Measurements from ENCODE around the gene SORCS1.

GRCh38 chr10:107126512-107127065, 37.9 kb downstream of the SORCS1 start:
- TF ChIP-seq, protein P1, sequence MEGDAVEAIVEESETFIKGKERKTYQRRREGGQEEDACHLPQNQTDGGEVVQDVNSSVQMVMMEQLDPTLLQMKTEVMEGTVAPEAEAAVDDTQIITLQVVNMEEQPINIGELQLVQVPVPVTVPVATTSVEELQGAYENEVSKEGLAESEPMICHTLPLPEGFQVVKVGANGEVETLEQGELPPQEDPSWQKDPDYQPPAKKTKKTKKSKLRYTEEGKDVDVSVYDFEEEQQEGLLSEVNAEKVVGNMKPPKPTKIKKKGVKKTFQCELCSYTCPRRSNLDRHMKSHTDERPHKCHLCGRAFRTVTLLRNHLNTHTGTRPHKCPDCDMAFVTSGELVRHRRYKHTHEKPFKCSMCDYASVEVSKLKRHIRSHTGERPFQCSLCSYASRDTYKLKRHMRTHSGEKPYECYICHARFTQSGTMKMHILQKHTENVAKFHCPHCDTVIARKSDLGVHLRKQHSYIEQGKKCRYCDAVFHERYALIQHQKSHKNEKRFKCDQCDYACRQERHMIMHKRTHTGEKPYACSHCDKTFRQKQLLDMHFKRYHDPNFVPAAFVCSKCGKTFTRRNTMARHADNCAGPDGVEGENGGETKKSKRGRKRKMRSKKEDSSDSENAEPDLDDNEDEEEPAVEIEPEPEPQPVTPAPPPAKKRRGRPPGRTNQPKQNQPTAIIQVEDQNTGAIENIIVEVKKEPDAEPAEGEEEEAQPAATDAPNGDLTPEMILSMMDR (IDR thresholded peaks at IDR 0.05), result no peak
- TF ChIP-seq POLR2A (IDR thresholded peaks at IDR 0.05), result no peak

Data from ovary (tissue), 3 donors.